MCF 10A (cell line): ENCODE measurements around the gene INSC. TPM values are rescaled to one million over a fixed set of nuclear protein-coding genes. Genes with fewer than 3 reads are reported as not detected.

ENCODE experiments used
- BruUV-seq: library from RNA; stranded (reverse); fragments of 400-500 nt; replicated peaks from 2 replicates; lab custom pipeline; 2021; lab: Mats Ljungman, UMichigan
- CTCF ChIA-PET: fragments of 300-600 bp; sonication (Branson Sonifier 250); formaldehyde crosslinking; extraction: SDS; loops from one replicate; lab custom pipeline; 2021; ENCODE audit warnings: antibody characterized with exemption, inconsistent platforms; lab: Yijun Ruan, JAX
- POLR2A ChIA-PET: fragments of 300-600, 350-650 bp; sonication (Branson Sonifier 250); formaldehyde crosslinking; extraction: SDS; loops from one replicate; lab custom pipeline; 2020; ENCODE audit warnings: antibody characterized with exemption, inconsistent platforms; lab: Yijun Ruan, JAX
- DNase-seq: peaks from one replicate; pipeline ENCODE4 v3.0.0-alpha.2; 2018; ENCODE audit not compliant: unreplicated experiment
- H3K27ac Mint-ChIP-seq: one replicate; pipeline ENCODE4 v1.8.0; 2022; ENCODE audit warnings: mild to moderate bottlenecking, low read depth, mixed read lengths; ENCODE audit not compliant: unreplicated experiment
- H3K27me3 Mint-ChIP-seq: one replicate; pipeline ENCODE4 v1.8.0; 2022; ENCODE audit warnings: mixed read lengths; ENCODE audit not compliant: insufficient read depth, unreplicated experiment
- H3K36me3 Mint-ChIP-seq: one replicate; pipeline ENCODE4 v1.8.0; 2022; ENCODE audit warnings: mild to moderate bottlenecking, moderate library complexity, mixed read lengths; ENCODE audit not compliant: insufficient read depth, unreplicated experiment
- H3K4me1 Mint-ChIP-seq: one replicate; pipeline ENCODE4 v1.8.0; 2022; ENCODE audit warnings: mixed read lengths; ENCODE audit not compliant: insufficient read depth, unreplicated experiment
- H3K4me3 Mint-ChIP-seq: one replicate; pipeline ENCODE4 v1.8.0; 2022; ENCODE audit warnings: mild to moderate bottlenecking, moderate library complexity, mixed read lengths; ENCODE audit not compliant: unreplicated experiment
- H3K9me3 Mint-ChIP-seq: one replicate; pipeline ENCODE4 v1.8.0; 2022; ENCODE audit warnings: mixed read lengths; ENCODE audit not compliant: unreplicated experiment
- CTCF ChIP-seq: fragments of 200-600 bp; IDR thresholded peaks from one replicate; pipeline ENCODE4 v1.8.0; 2022; ENCODE audit warnings: antibody characterized with exemption, mild to moderate bottlenecking; ENCODE audit not compliant: unreplicated experiment
- intact Hi-C: fragments of 100-400 bp; cut with micrococcal nuclease; formaldehyde crosslinking; loops from 2 replicates; pipeline ENCODE4 v1.14.1; 2022
- total RNA-seq: library from RNA; stranded (reverse); gene quantifications from 2 replicates; pipeline ENCODE4 v1.2.3, GENCODE V29; 2022

INSC gene
- total RNA-seq, 1 experiment from 2014 or later = 5.8 TPM

- no peaks in the 10 kb centered on the region for H3K9me3 Mint-ChIP-seq
- intact Hi-C loops = no loop called here
- no TSS peak for BruUV-seq
- ChIA-PET POLR2A (interaction anchor here (0.6 to 1.6 kb wide), 2 partner anchors 18 to 1644 kb away, joined by 4 to 5 read pairs; no protein-coding TSS in a partner anchor), CTCF (interaction anchor here (0.5 to 2.1 kb wide), 5 partner anchors 9 to 185 kb away, joined by 3 to 8 read pairs (median 3); no protein-coding TSS in a partner anchor)
- no peak for TF ChIP-seq CTCF
- DNase-seq = no peak
- no peak overlapping the region for H3K27ac Mint-ChIP-seq
- H3K4me1 Mint-ChIP-seq = peaks cover 17% of the 10 kb centered on the region
- H3K27me3 Mint-ChIP-seq = no peaks in the 10 kb centered on the region
- no peak overlapping the region for H3K4me3 Mint-ChIP-seq
- H3K36me3 Mint-ChIP-seq = no peaks in the 10 kb centered on the region
These were observed 21.3 kb upstream of the INSC start for GRCh38 chr11:15093432-15093831.

DNA sequence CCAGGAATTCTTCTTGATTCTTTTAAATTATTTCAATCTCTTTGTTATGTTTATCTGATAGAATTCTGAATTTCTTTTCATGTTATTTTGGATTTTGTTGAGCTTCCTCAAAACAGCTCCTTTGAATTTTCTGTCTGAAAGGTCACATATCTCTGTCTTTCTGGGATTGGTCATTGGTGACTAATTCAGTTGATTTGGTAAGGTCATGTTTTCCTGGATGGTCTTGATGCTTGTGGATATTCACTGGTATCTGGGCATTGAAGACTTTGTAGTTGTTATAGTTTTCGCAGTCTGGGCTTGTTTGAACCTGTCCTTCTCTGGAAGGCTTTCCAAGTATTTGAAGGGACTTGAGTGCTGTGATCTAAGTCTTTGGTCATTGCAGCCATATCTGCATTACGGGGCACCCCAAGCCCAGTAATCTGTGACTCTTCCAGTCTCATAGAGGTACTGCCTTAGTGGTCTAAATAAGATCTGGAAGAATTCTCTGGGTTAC is 18.9 kb upstream of the INSC start:
- Mint-ChIP-seq H3K36me3 (no peaks in the 10 kb centered on the region), H3K4me3 (no peak overlapping the region), H3K9me3 (no peaks in the 10 kb centered on the region), H3K27me3 (no peaks in the 10 kb centered on the region), H3K27ac (peak overlapping the region; percentile 74), H3K4me1 (peaks cover 17% of the 10 kb centered on the region)
- POLR2A ChIA-PET = interaction anchor here (0.9 kb wide), 1 partner anchor 187 kb away, joined by 4 read pairs; no protein-coding TSS in a partner anchor
- intact Hi-C loops = no loop called here
- peak; percentile 73 for DNase-seq
- CTCF ChIA-PET = interaction anchor here (0.7 to 12.7 kb wide), 10 partner anchors 10 to 306 kb away, joined by 3 to 276 read pairs (median 4); no protein-coding TSS in a partner anchor
- no TSS peak for BruUV-seq
- TF ChIP-seq CTCF = no peak

GRCh38 chr11:15097411-15097810 is 17.3 kb upstream of the INSC start:
- POLR2A ChIA-PET = no interaction called here
- H3K4me3 Mint-ChIP-seq = no peak overlapping the region
- no peaks in the 10 kb centered on the region for H3K36me3 Mint-ChIP-seq
- H3K27me3 Mint-ChIP-seq = no peaks in the 10 kb centered on the region
- peaks cover 22% of the 10 kb centered on the region for H3K4me1 Mint-ChIP-seq
- no peaks in the 10 kb centered on the region for H3K9me3 Mint-ChIP-seq
- no peak for DNase-seq
- CTCF ChIA-PET = interaction anchor here (1.2 to 12.7 kb wide), 6 partner anchors 8 to 307 kb away, joined by 5 to 276 read pairs (median 12); partner anchors contain the start of gene INSC
- intact Hi-C loops = no loop called here
- BruUV-seq = no TSS peak
- no peak for TF ChIP-seq CTCF
- H3K27ac Mint-ChIP-seq = no peak overlapping the region

DNA sequence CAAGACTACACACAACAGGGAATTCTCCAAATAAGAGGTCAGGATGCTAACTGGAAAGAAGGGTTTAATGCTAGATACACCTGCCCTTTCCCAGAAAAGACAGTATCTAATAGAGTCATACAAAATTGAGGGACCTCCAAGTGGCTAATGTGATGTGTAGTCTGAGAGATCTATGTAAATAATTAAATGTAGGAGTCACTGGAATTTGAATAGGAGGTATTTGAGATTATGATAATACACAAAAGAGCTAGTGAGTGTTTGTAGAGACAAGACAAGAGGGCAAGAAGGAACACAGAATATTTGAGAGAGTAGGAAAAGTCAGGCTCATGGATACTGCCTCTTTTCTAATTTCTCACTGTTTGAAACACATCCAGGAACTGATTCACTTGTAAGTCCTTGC is 15.5 kb upstream of the INSC start:
- DNase-seq = no peak
- Mint-ChIP-seq H3K4me3 (no peak overlapping the region), H3K4me1 (peaks cover 22% of the 10 kb centered on the region), H3K27me3 (no peaks in the 10 kb centered on the region), H3K36me3 (peaks cover 6% of the 10 kb centered on the region), H3K27ac (no peak overlapping the region), H3K9me3 (no peaks in the 10 kb centered on the region)
- intact Hi-C loops = no loop called here
- TF ChIP-seq CTCF = no peak
- ChIA-PET CTCF (interaction anchor here (0.5 to 12.7 kb wide), 25 partner anchors 8 to 511 kb away, joined by 3 to 276 read pairs (median 5); partner anchors contain the start of gene INSC), POLR2A (no interaction called here)
- BruUV-seq = no TSS peak
